Measurements from ENCODE around the gene CEACAM7.
"Not testable (repeated sequence)": the region's sequence is repeated elsewhere in the genome, so short reads cannot be mapped to it uniquely, and the experiment has no call there.

The CEACAM7 gene

GRCh38 chr19:41656756-41657155 lies 31.3 kb downstream of the CEACAM7 start:
- not testable (repeated sequence) for DNase-seq (ENCODE audit: low read depth)

- no peak for DNase-seq (ENCODE audit: low read depth)
Measured at GRCh38 chr19:41652250-41652649, 35.8 kb downstream of the CEACAM7 start.

- DNase-seq (ENCODE audit: low read depth): no peak
Measured at GRCh38 chr19:41649827-41650226, 38.2 kb downstream of the CEACAM7 start.

- no peak for DNase-seq (ENCODE audit: low read depth)
Measured at GRCh38 chr19:41646589-41647204, 41.4 kb downstream of the CEACAM7 start.

- DNase-seq (ENCODE audit: low read depth): peak; percentile 16
Measured at GRCh38 chr19:41641879-41642485, 46.1 kb downstream of the CEACAM7 start.

GRCh38 chr19:41638641-41639081 lies 49.4 kb downstream of the CEACAM7 start:
- no peak for DNase-seq (ENCODE audit: low read depth)

- no peak for DNase-seq (ENCODE audit: low read depth)
Measured at GRCh38 chr19:41637484-41637883, 50.6 kb downstream of the CEACAM7 start.

GRCh38 chr19:41627966-41628675 lies 59.9 kb downstream of the CEACAM7 start:
- DNase-seq (ENCODE audit: low read depth): no peak

GRCh38 chr19:41626877-41627276 lies 61.2 kb downstream of the CEACAM7 start, which contains the start of gene CEACAM4:
Gene CEACAM4, minus strand, starts transcription at chr19:41627074. Its CDS starts 111 bp downstream, at chr19:41626963.
- DNase-seq (ENCODE audit: low read depth): no peak

- DNase-seq (ENCODE audit: low read depth): no peak
Measured at GRCh38 chr19:41626278-41626677, 61.8 kb downstream of the CEACAM7 start.

GRCh38 chr19:41624937-41625336 lies 63.1 kb downstream of the CEACAM7 start:
- DNase-seq (ENCODE audit: low read depth): no peak

- no peak for DNase-seq (ENCODE audit: low read depth)
Measured at GRCh38 chr19:41624515-41624914, 63.6 kb downstream of the CEACAM7 start.

GRCh38 chr19:41623360-41623759 lies 64.7 kb downstream of the CEACAM7 start:
- DNase-seq (ENCODE audit: low read depth): no peak

All from fibroblast of the conjunctiva (primary cell).